Erythroblast (primary cell): ENCODE results near the gene C12orf50.
"Not testable (repeated sequence)": the region's sequence is repeated elsewhere in the genome, so short reads cannot be mapped to it uniquely, and the experiment has no call there.

ENCODE experiments used
- DNase-seq, 2 experiments: peaks; one replicate each; lab custom pipeline; 2025; lab: John Stamatoyannopoulos, UW
- GATA1 ChIP-seq: IDR thresholded peaks from 2 replicates; pipeline ENCODE4 v1.6.1; 2011; ENCODE audit warnings: low read depth, mild to moderate bottlenecking, control low read depth, low read length, moderate library complexity
- POLR2A ChIP-seq: IDR thresholded peaks from 2 replicates; pipeline ENCODE4 v1.6.1; 2011; ENCODE audit warnings: mild to moderate bottlenecking, low read length

Gene C12orf50

GRCh38 chr12:88026196-88026595, 3.0 kb downstream of the C12orf50 start:
- DNase-seq = no peak
- TF ChIP-seq GATA1 (no peak), POLR2A (no peak)

GRCh38 chr12:88017964-88018363, 11.2 kb downstream of the C12orf50 start:
- TF ChIP-seq POLR2A (no peak), GATA1 (no peak)
- no peak for DNase-seq

- TF ChIP-seq POLR2A (no peak), GATA1 (no peak)
- no peak for DNase-seq
Observed at GRCh38 chr12:88015825-88016224, 13.4 kb downstream of the C12orf50 start.

GRCh38 chr12:88011755-88012154, 17.4 kb downstream of the C12orf50 start:
- TF ChIP-seq GATA1 (no peak), POLR2A (no peak)
- no peak for DNase-seq

- no peak for DNase-seq
- TF ChIP-seq GATA1 (no peak), POLR2A (no peak)
Observed at GRCh38 chr12:88006351-88006750, 22.9 kb downstream of the C12orf50 start.

GRCh38 chr12:88001327-88001726, 27.9 kb downstream of the C12orf50 start:
- TF ChIP-seq POLR2A (no peak), GATA1 (no peak)
- DNase-seq = no peak

- TF ChIP-seq GATA1 (no peak), POLR2A (no peak)
- DNase-seq = peak; percentile 47 to 68
Observed at GRCh38 chr12:87995581-87996178, 33.5 kb downstream of the C12orf50 start.

- DNase-seq = no peak
- TF ChIP-seq GATA1 (no peak), POLR2A (no peak)
Observed at GRCh38 chr12:87991483-87991882, 37.7 kb downstream of the C12orf50 start.

GRCh38 chr12:87988534-87988933, 40.7 kb downstream of the C12orf50 start:
- no peak for DNase-seq
- TF ChIP-seq POLR2A (no peak), GATA1 (no peak)

- no peak for TF ChIP-seq GATA1
- TF ChIP-seq POLR2A = no peak
Observed at GRCh38 chr12:87985069-87985675, 44.0 kb downstream of the C12orf50 start.

GRCh38 chr12:87982208-87982607, 47.0 kb downstream of the C12orf50 start:
- TF ChIP-seq POLR2A (no peak), GATA1 (no peak)
- DNase-seq = no peak

More at GRCh38 chr12:87985069-87985675, 44.0 kb downstream of the C12orf50 start:
- DNase-seq = no peak

- no peak for DNase-seq
- TF ChIP-seq GATA1 (no peak), POLR2A (no peak)
Observed at GRCh38 chr12:87981495-87981894, 47.7 kb downstream of the C12orf50 start.

- TF ChIP-seq GATA1 = no peak
- TF ChIP-seq POLR2A = no peak
- DNase-seq = no peak
Observed at GRCh38 chr12:87975879-87976278, 53.3 kb downstream of the C12orf50 start.

GRCh38 chr12:87967871-87968270, 61.3 kb downstream of the C12orf50 start:
- TF ChIP-seq POLR2A (no peak), GATA1 (no peak)
- no peak for DNase-seq

- TF ChIP-seq GATA1 = no peak
- DNase-seq = no peak
Observed at GRCh38 chr12:87960566-87960965, 68.6 kb downstream of the C12orf50 start.

- DNase-seq = not testable (repeated sequence)
Observed at GRCh38 chr12:87954028-87954427, 75.2 kb downstream of the C12orf50 start.
